ENCODE data around the gene PGM5.

Gene PGM5

GRCh38 chr9:68577774-68578591 is 221.6 kb downstream of the PGM5 start:
- DNase-seq (ENCODE audit: extremely low read depth, low read depth), result no peak
- TF ChIP-seq, protein P1, sequence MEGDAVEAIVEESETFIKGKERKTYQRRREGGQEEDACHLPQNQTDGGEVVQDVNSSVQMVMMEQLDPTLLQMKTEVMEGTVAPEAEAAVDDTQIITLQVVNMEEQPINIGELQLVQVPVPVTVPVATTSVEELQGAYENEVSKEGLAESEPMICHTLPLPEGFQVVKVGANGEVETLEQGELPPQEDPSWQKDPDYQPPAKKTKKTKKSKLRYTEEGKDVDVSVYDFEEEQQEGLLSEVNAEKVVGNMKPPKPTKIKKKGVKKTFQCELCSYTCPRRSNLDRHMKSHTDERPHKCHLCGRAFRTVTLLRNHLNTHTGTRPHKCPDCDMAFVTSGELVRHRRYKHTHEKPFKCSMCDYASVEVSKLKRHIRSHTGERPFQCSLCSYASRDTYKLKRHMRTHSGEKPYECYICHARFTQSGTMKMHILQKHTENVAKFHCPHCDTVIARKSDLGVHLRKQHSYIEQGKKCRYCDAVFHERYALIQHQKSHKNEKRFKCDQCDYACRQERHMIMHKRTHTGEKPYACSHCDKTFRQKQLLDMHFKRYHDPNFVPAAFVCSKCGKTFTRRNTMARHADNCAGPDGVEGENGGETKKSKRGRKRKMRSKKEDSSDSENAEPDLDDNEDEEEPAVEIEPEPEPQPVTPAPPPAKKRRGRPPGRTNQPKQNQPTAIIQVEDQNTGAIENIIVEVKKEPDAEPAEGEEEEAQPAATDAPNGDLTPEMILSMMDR (IDR thresholded peaks at IDR 0.05; ENCODE audit: low read depth, low read length), result no peak

All from AG09319 (cell line).